GM19025 (cell line): ENCODE results near the gene RRBP1.

Experiments
- ATAC-seq: cut with Tn5 transposase; IDR thresholded peaks from one replicate; pipeline ENCODE4 v1.9.1; 2021; ENCODE audit warnings: mild to moderate bottlenecking, low read depth, moderate library complexity; ENCODE audit not compliant: unreplicated experiment

Gene RRBP1

GRCh38 chr20:17648791-17649730, 33.0 kb downstream of the RRBP1 start:
- no peak for ATAC-seq

GRCh38 chr20:17648315-17648646, 33.8 kb downstream of the RRBP1 start:
- ATAC-seq, result no peak

GRCh38 chr20:17647391-17648314, 34.4 kb downstream of the RRBP1 start:
- no peak for ATAC-seq

GRCh38 chr20:17646961-17647301, 35.1 kb downstream of the RRBP1 start:
- no peak for ATAC-seq

GRCh38 chr20:17646209-17646960, 35.7 kb downstream of the RRBP1 start:
- no peak for ATAC-seq

GRCh38 chr20:17645546-17646208, 36.4 kb downstream of the RRBP1 start:
- no peak for ATAC-seq

- ATAC-seq, result no peak
Observed at GRCh38 chr20:17645010-17645409, 37.0 kb downstream of the RRBP1 start.

- no peak for ATAC-seq
Observed at GRCh38 chr20:17644451-17644850, 37.6 kb downstream of the RRBP1 start.

GRCh38 chr20:17643531-17644188, 38.4 kb downstream of the RRBP1 start:
- ATAC-seq, result no peak

GRCh38 chr20:17642404-17643269, 39.4 kb downstream of the RRBP1 start:
- ATAC-seq, result no peak

GRCh38 chr20:17641993-17642392, 40.0 kb downstream of the RRBP1 start:
- no peak for ATAC-seq

- ATAC-seq, result no peak
Observed at GRCh38 chr20:17641520-17641964, 40.5 kb downstream of the RRBP1 start.

GRCh38 chr20:17640875-17641378, 41.1 kb downstream of the RRBP1 start:
- ATAC-seq, result no peak

- no peak for ATAC-seq
Observed at GRCh38 chr20:17640146-17640874, 41.7 kb downstream of the RRBP1 start.

- no peak for ATAC-seq
Observed at GRCh38 chr20:17638835-17639407, 43.1 kb downstream of the RRBP1 start.

- no peak for ATAC-seq
Observed at GRCh38 chr20:17637985-17638640, 43.9 kb downstream of the RRBP1 start.

GRCh38 chr20:17637413-17637780, 44.6 kb downstream of the RRBP1 start:
- no peak for ATAC-seq
